ENCODE results near the gene TMEM35B.

Gene TMEM35B

DNA sequence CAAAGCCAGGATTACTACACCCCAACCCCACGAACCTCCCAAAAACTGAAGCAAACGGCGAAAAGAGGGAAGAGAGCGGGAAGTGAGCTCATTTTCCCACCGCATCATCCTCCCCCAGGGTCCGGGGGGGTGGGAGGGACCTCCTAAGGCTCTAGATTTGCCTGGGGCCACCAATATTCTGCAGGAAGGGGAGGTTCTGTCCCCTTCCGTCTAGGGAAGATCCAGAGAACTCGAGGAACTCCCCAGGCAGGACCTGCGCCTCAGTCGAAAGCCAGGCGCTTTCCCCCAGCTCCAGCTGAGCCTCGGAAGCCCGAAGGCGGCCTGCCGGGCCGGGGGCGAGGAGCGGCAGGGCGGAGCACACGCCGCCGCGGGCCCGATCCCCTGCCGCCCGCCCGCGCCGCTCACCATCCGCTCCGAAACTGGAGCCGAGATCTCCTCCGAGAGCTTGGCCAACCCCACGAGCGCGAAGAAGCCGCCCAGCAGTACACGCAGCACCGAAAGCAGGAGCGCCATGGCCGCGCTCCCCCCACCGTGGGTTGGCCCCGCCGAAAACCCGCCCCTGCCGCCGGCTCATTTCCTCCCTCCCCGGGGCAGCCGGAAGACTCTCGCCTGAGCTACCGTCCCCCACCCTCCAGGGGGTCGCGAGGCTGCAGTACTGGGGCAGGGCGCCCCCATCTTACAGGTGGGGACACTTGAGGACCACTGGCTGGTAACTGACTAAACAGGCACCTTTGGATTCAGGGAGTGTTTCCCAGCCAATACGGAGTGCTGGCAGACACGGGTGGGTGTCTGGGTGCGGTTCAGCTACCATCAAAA is at the start of gene TMEM35B:
Gene TMEM35B, minus strand, starts transcription at position 555 of the 816 bp plus-strand sequence. Its CDS starts 42 bp downstream, at position 513.
- Histone ChIP-seq H3K9ac (ENCODE audit: low read length) (peak within 1 kb of the TSS; percentile 71), H3K4me1 (ENCODE audit: control insufficient read depth, low read depth, low read length) (peaks cover 5% of the 10 kb centered on the region), H3K36me3 (ENCODE audit: control insufficient read depth, low read depth, low read length) (no peaks in the 10 kb centered on the region), H3K9me3 (ENCODE audit: control insufficient read depth, low read depth, low read length) (no peaks in the 10 kb centered on the region), H3K4me3 (ENCODE audit: low read length) (peak within 1 kb of the TSS; percentile 66), H3K27ac (ENCODE audit: low read length) (no peak within 1 kb of the TSS), H3K27me3 (ENCODE audit: control insufficient read depth, insufficient read depth, low read length) (no peaks in the 10 kb centered on the region)

DNA sequence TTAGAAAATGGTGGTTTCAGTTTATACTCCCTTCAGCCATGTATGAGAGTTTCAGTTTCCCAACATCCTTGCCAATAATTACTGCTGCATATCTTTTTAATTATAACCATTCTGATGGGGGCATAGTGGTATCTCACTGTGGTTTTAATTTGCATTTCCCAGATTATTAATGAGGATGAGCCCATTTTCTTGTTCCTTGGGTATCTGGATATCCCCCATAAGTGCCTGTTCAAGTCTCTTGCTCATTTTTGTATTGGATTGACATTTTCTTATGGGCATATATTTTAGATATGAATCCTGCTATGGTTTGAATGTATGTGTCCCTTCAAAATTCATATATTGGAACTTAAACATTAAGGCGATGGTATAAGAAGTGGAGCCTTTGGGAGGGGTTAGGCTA is 48.2 kb upstream of the TMEM35B start:
- Histone ChIP-seq H3K27ac (ENCODE audit: low read length) (no peak overlapping the region), H3K9ac (ENCODE audit: low read length) (no peak overlapping the region), H3K4me3 (ENCODE audit: low read length) (no peak overlapping the region), H3K27me3 (ENCODE audit: control insufficient read depth, insufficient read depth, low read length) (no peaks in the 10 kb centered on the region), H3K4me1 (ENCODE audit: control insufficient read depth, low read depth, low read length) (peaks cover 4% of the 10 kb centered on the region), H3K36me3 (ENCODE audit: control insufficient read depth, low read depth, low read length) (no peaks in the 10 kb centered on the region), H3K9me3 (ENCODE audit: control insufficient read depth, low read depth, low read length) (peaks cover 4% of the 10 kb centered on the region)

DNA sequence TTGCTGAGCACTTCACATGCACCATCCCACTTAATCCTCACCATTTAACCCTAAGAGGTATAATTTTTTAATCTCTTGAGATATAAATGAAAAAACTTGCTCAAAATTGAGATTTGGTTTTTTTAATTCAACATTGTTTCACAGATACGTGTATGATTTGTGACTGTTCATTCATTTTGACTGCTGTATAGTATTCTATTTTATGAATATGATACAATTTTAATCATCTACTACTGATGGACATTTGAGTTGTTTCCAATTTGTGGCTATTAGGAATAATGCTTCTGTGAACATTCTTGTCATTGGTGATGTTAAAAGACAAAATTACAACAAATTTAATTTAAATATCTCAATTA is 47.2 kb upstream of the TMEM35B start:
- Histone ChIP-seq H3K27me3 (ENCODE audit: control insufficient read depth, insufficient read depth, low read length) (no peaks in the 10 kb centered on the region), H3K4me3 (ENCODE audit: low read length) (peak overlapping the region; percentile 12), H3K9me3 (ENCODE audit: control insufficient read depth, low read depth, low read length) (peaks cover 4% of the 10 kb centered on the region), H3K4me1 (ENCODE audit: control insufficient read depth, low read depth, low read length) (peaks cover 4% of the 10 kb centered on the region), H3K27ac (ENCODE audit: low read length) (no peak overlapping the region), H3K36me3 (ENCODE audit: control insufficient read depth, low read depth, low read length) (peaks cover under 1% of the 10 kb centered on the region), H3K9ac (ENCODE audit: low read length) (no peak overlapping the region)

DNA sequence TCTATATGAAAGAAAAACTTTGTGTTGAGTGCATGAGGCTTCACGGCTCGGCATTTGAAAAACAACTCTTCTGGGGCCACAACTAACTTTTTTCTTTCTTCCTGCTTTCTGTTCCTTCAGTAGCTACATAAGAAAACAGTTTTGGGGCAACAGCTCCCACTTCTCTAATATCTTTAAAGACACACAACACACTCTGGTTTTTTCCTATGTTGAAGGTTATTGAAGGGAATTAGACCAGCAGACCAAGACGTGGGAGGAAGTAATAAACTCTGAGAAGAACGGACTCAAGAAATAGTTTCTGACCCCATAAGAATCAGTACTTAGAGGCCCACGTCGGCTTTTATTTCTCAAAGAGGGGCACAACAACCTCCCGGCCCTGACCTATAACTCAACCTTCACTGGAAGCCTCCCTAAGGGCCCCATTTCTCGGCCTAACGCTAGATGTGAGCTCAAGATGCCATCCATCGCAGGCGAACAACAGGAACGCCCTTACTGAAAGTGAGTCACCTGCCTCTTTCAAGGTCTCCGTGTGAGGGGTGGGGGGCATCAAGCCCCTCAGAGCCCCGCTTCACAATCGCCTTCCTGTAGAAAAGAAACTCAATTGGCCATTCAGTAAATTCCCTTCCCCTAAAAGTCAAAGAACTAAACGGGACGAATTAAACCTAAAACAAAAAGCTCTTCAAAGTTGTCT is 45.8 kb upstream of the TMEM35B start:
- Histone ChIP-seq H3K9ac (ENCODE audit: low read length) (peak overlapping the region; percentile 78), H3K36me3 (ENCODE audit: control insufficient read depth, low read depth, low read length) (peaks cover 5% of the 10 kb centered on the region), H3K4me3 (ENCODE audit: low read length) (peak overlapping the region; percentile 79), H3K9me3 (ENCODE audit: control insufficient read depth, low read depth, low read length) (peaks cover 4% of the 10 kb centered on the region), H3K4me1 (ENCODE audit: control insufficient read depth, low read depth, low read length) (peaks cover 4% of the 10 kb centered on the region), H3K27me3 (ENCODE audit: control insufficient read depth, insufficient read depth, low read length) (no peaks in the 10 kb centered on the region), H3K27ac (ENCODE audit: low read length) (no peak overlapping the region)

DNA sequence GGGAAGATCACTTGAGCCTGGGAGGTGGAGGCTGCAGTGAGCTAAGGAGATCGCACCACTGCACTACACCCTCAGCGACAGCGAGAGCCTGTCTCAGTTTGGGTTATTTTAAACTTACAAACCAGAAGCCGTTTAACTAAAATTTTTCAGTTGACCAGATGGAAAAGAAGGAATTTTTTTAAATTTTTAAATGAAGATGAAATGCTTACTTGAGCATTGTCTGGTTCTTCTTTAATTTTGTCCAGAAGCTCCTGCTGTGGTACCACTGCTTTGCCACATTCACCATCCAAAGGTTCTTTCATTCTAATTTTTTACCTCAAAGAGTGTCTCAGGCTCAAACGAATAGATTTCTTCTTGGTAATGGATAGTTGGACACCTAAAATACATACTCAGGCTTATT is 45.2 kb upstream of the TMEM35B start:
- Histone ChIP-seq H3K27me3 (ENCODE audit: control insufficient read depth, insufficient read depth, low read length) (no peaks in the 10 kb centered on the region), H3K4me1 (ENCODE audit: control insufficient read depth, low read depth, low read length) (peaks cover 4% of the 10 kb centered on the region), H3K36me3 (ENCODE audit: control insufficient read depth, low read depth, low read length) (peaks cover 5% of the 10 kb centered on the region), H3K4me3 (ENCODE audit: low read length) (peak overlapping the region; percentile 79), H3K9ac (ENCODE audit: low read length) (no peak overlapping the region), H3K27ac (ENCODE audit: low read length) (no peak overlapping the region), H3K9me3 (ENCODE audit: control insufficient read depth, low read depth, low read length) (peaks cover 4% of the 10 kb centered on the region)

DNA sequence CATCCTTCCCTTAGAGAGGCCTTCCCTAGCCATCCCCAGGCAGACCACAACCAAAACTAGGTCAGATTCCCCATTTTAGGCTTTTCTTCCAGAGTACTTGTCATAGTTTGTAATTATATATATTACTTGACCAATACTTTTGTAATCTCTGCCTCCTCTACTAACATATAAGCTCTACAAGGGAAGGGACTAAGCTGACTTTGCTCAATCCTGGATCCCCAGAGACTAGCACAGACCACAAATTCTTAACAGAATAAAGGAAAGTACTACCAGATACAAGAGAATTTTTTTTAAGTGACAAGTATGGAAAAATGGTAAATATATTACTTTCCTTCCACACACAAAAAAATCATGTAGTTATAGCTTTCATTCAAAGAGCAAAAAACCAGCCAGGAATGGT is 44.6 kb upstream of the TMEM35B start:
- Histone ChIP-seq H3K27ac (ENCODE audit: low read length) (no peak overlapping the region), H3K9ac (ENCODE audit: low read length) (no peak overlapping the region), H3K4me1 (ENCODE audit: control insufficient read depth, low read depth, low read length) (peaks cover 4% of the 10 kb centered on the region), H3K27me3 (ENCODE audit: control insufficient read depth, insufficient read depth, low read length) (no peaks in the 10 kb centered on the region), H3K9me3 (ENCODE audit: control insufficient read depth, low read depth, low read length) (peaks cover 4% of the 10 kb centered on the region), H3K4me3 (ENCODE audit: low read length) (no peak overlapping the region), H3K36me3 (ENCODE audit: control insufficient read depth, low read depth, low read length) (peaks cover 5% of the 10 kb centered on the region)

DNA sequence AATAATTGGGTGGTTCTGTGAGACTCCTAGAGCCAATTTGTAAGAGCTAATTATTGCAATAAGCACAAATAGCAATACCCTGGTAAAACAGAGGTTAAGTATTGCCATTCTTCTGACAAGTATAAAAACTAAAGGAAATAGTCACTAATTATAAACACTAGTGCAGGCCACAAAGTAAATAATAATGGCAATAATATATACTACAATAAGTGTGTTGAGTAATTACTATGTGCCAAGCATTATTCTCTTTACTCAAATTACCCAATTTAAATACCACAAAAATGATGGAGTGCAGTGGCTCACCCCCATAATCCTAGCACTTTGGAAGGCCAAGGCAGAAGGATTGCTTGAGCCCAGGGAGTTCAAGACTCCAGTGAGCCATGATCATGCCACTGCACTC is 31.3 kb upstream of the TMEM35B start:
- Histone ChIP-seq H3K9ac (ENCODE audit: low read length) (no peak overlapping the region), H3K4me1 (ENCODE audit: control insufficient read depth, low read depth, low read length) (no peaks in the 10 kb centered on the region), H3K4me3 (ENCODE audit: low read length) (no peak overlapping the region), H3K9me3 (ENCODE audit: control insufficient read depth, low read depth, low read length) (no peaks in the 10 kb centered on the region), H3K27me3 (ENCODE audit: control insufficient read depth, insufficient read depth, low read length) (no peaks in the 10 kb centered on the region), H3K36me3 (ENCODE audit: control insufficient read depth, low read depth, low read length) (peaks cover 9% of the 10 kb centered on the region), H3K27ac (ENCODE audit: low read length) (no peak overlapping the region)

DNA sequence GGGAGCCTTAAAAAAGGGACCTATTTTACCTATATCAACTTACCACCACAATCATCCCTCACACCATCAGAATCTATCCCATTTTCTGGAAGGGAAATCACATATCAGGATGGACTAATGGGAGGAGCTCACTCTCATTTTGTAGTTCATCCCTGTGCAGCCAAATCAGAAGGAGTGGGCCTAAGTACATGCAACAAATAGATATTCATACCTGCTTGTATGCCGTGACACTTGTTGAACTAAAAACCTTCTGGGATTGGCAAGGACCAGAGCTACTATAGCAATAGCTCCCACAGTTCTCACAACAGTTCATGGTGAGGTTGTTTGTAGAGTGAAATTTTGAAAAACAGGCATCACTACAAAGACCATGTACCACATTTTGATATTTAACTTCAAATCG is 29.3 kb upstream of the TMEM35B start:
- H3K4me1 ChIP-seq (ENCODE audit: control insufficient read depth, low read depth, low read length), result no peaks in the 10 kb centered on the region
- H3K4me3 ChIP-seq (ENCODE audit: low read length), result no peak overlapping the region
- no peaks in the 10 kb centered on the region for H3K9me3 ChIP-seq (ENCODE audit: control insufficient read depth, low read depth, low read length)
- H3K36me3 ChIP-seq (ENCODE audit: control insufficient read depth, low read depth, low read length), result peaks cover 17% of the 10 kb centered on the region
- H3K27me3 ChIP-seq (ENCODE audit: control insufficient read depth, insufficient read depth, low read length), result no peaks in the 10 kb centered on the region
- H3K9ac ChIP-seq (ENCODE audit: low read length), result no peak overlapping the region
- no peak overlapping the region for H3K27ac ChIP-seq (ENCODE audit: low read length)

DNA sequence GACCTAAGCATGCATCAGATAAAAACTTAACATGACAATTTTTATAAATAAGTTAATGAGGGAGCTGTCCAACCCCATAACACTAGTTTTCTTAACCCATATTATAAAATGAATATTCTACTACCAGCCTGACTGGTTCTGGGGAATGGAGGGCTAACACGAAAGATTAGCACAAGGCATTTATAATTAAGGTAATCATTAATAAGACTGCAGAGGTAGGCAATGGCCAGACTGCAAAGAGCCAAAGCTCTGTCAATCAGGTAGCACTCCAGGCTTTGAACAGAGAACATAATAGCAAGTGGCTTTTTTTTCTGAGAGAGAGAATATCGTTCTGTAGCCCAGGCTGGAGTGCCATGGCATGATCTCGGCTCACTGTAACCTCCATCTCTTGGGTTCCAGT is 20.6 kb upstream of the TMEM35B start:
- no peaks in the 10 kb centered on the region for H3K9me3 ChIP-seq (ENCODE audit: control insufficient read depth, low read depth, low read length)
- no peak overlapping the region for H3K9ac ChIP-seq (ENCODE audit: low read length)
- no peak overlapping the region for H3K27ac ChIP-seq (ENCODE audit: low read length)
- H3K36me3 ChIP-seq (ENCODE audit: control insufficient read depth, low read depth, low read length), result peaks cover 21% of the 10 kb centered on the region
- no peak overlapping the region for H3K4me3 ChIP-seq (ENCODE audit: low read length)
- H3K4me1 ChIP-seq (ENCODE audit: control insufficient read depth, low read depth, low read length), result no peaks in the 10 kb centered on the region
- H3K27me3 ChIP-seq (ENCODE audit: control insufficient read depth, insufficient read depth, low read length), result no peaks in the 10 kb centered on the region

DNA sequence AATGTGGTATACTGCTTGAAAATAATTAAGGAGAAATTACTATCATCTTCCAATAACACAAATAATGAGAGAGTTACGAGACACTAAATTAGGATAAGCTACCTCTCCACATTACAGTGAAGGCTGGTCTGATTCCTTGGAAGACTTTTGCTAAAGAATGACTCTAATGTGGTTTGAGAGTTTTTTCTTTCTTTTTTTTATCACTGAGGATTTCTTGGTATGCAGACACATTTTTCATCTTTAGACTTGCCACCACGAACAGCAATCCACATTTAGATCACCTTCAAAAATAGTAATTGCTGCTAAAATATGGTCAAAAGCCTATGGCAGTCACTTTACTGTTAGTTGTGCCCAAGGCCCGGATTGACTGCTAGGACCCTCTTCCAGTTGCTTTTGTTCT is 16.6 kb upstream of the TMEM35B start:
- Histone ChIP-seq H3K4me1 (ENCODE audit: control insufficient read depth, low read depth, low read length) (no peaks in the 10 kb centered on the region), H3K36me3 (ENCODE audit: control insufficient read depth, low read depth, low read length) (peaks cover 9% of the 10 kb centered on the region), H3K9ac (ENCODE audit: low read length) (no peak overlapping the region), H3K4me3 (ENCODE audit: low read length) (no peak overlapping the region), H3K9me3 (ENCODE audit: control insufficient read depth, low read depth, low read length) (no peaks in the 10 kb centered on the region), H3K27ac (ENCODE audit: low read length) (no peak overlapping the region), H3K27me3 (ENCODE audit: control insufficient read depth, insufficient read depth, low read length) (no peaks in the 10 kb centered on the region)

DNA sequence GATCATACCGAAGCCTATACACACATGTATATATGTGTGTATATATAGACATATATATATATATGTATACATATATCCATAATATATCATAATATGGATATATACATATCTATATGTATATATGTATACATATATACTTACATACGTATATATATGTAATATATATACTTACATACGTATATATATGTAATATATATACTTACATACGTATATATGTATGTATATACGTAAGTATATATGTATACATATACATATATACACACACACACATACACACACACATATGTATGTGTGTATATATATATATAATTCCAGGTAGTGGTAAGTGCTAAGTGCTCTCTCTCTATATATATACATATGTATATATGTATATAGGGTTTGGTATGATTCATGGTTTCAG is 9.7 kb upstream of the TMEM35B start:
- Histone ChIP-seq H3K27me3 (ENCODE audit: control insufficient read depth, insufficient read depth, low read length) (no peaks in the 10 kb centered on the region), H3K9me3 (ENCODE audit: control insufficient read depth, low read depth, low read length) (no peaks in the 10 kb centered on the region), H3K4me3 (ENCODE audit: low read length) (no peak overlapping the region), H3K9ac (ENCODE audit: low read length) (no peak overlapping the region), H3K4me1 (ENCODE audit: control insufficient read depth, low read depth, low read length) (no peaks in the 10 kb centered on the region), H3K27ac (ENCODE audit: low read length) (no peak overlapping the region), H3K36me3 (ENCODE audit: control insufficient read depth, low read depth, low read length) (no peaks in the 10 kb centered on the region)

DNA sequence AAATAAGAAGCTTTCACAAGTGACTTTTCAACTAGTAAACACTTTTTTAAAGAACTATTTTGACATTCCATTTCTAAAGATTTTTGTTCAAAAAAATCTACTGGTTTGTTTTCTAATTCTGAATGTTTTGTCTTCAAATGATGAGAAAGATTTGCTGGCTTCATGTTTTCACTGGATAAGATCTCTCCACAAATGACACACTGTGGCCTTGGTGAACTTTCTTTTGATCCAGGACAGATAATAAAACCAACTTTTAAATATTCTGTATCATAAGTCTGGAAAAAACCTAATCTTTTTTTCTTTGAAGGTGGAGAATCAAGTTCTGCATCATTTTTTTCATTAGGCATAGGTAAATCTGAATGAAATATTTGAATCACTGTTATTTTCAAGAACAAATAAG is 3.4 kb upstream of the TMEM35B start:
- no peaks in the 10 kb centered on the region for H3K36me3 ChIP-seq (ENCODE audit: control insufficient read depth, low read depth, low read length)
- peaks cover 5% of the 10 kb centered on the region for H3K4me1 ChIP-seq (ENCODE audit: control insufficient read depth, low read depth, low read length)
- H3K9me3 ChIP-seq (ENCODE audit: control insufficient read depth, low read depth, low read length), result no peaks in the 10 kb centered on the region
- no peaks in the 10 kb centered on the region for H3K27me3 ChIP-seq (ENCODE audit: control insufficient read depth, insufficient read depth, low read length)
- no peak overlapping the region for H3K27ac ChIP-seq (ENCODE audit: low read length)
- no peak overlapping the region for H3K4me3 ChIP-seq (ENCODE audit: low read length)
- no peak overlapping the region for H3K9ac ChIP-seq (ENCODE audit: low read length)

All from iPS-18a (cell line).